ENCODE data around the gene NHS.

The NHS gene

DNA sequence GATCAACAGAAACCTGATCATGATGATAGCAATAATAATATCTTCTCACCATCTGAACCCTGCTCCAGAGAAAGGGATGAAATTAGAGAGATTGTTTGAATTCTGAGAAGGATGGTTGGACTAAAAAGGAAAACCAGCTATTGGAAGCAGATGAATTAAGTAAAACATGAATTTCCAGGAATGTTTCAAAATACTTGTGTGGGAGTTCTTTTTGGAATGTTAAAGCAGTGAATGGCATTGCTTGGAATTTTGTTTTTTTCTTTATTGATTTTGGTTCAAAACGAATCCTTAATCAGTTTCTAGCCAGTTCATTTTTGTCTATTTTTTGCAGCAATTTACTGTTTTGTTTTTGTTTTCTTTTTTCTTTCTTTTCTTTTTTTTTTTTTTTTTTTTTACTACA, 150.3 kb downstream of the NHS start:
- Histone ChIP-seq H3K36me3 (replicated peaks; ENCODE audit: insufficient read depth, low read length) (no peaks in the 10 kb centered on the region), H3K27ac (ENCODE audit: low read length) (no peak overlapping the region), H3K4me1 (ENCODE audit: low read length) (no peaks in the 10 kb centered on the region), H3K79me2 (ENCODE audit: low read length) (no peaks in the 10 kb centered on the region), H3K4me2 (ENCODE audit: low read depth, low read length) (no peak overlapping the region), H3K9ac (ENCODE audit: low read length) (no peak overlapping the region), H3K9me3 (replicated peaks; ENCODE audit: insufficient read depth, low read length) (no peaks in the 10 kb centered on the region), H3K27me3 (replicated peaks; ENCODE audit: insufficient read depth, low read length) (no peaks in the 10 kb centered on the region), H4K20me1 (ENCODE audit: insufficient read depth, low read length) (no peaks in the 10 kb centered on the region), H3F3A (ENCODE audit: insufficient read depth, low read length) (no peaks in the 10 kb centered on the region), H3K9me2 (replicated peaks; ENCODE audit: insufficient read depth, low read length) (no peaks in the 10 kb centered on the region), H2AFZ (ENCODE audit: low read length) (no peak overlapping the region), H3K4me3 (ENCODE audit: low read length) (no peak overlapping the region)
- no peak for DNase-seq
- no peak for TF ChIP-seq EZH2 (optimal IDR thresholded peaks at IDR 0.05; ENCODE audit: low read depth, low read length)
- no peak for TF ChIP-seq EZH2phosphoT487 (IDR thresholded peaks at IDR 0.05; ENCODE audit: low read length)
- TF ChIP-seq, protein P1, sequence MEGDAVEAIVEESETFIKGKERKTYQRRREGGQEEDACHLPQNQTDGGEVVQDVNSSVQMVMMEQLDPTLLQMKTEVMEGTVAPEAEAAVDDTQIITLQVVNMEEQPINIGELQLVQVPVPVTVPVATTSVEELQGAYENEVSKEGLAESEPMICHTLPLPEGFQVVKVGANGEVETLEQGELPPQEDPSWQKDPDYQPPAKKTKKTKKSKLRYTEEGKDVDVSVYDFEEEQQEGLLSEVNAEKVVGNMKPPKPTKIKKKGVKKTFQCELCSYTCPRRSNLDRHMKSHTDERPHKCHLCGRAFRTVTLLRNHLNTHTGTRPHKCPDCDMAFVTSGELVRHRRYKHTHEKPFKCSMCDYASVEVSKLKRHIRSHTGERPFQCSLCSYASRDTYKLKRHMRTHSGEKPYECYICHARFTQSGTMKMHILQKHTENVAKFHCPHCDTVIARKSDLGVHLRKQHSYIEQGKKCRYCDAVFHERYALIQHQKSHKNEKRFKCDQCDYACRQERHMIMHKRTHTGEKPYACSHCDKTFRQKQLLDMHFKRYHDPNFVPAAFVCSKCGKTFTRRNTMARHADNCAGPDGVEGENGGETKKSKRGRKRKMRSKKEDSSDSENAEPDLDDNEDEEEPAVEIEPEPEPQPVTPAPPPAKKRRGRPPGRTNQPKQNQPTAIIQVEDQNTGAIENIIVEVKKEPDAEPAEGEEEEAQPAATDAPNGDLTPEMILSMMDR (IDR thresholded peaks at IDR 0.05; ENCODE audit: low read length), result no peak

DNA sequence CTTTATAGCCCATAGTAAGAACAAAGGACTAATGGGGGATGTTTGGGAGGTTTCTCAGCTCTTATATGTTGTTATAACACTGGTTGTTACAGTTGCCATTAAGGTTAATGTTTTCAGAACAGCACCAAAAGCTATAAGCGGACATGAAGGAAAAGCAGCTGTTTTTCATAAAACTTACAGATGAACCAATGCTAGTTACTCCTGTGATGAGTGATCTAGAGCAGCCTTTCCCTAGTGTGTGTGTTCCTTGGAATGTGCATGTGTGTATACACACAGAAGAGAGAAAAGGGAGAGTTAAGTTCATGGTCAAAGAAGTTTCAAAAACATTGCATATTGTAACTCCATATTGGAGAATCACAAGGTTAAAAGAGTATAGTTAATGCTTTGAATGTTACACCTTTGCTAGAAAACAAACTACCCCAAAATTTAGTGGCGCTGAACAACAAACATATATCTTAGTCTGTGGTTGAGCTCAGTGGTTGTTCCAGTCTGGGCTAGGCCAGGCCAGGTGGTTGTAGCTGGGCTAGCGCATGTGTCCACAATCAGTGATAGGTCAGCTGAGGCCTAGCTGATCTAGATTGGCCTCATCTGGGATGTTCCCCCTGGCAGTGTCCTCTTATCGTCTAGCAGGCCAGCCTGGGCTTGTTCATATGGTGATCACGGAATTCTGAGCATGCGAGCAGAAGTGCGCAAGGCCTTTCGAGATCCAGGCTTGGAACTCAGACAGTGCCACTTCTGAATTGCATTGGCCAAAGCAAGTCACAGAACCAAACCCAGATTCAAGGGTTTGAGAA, 151.0 kb downstream of the NHS start:
- H3K27me3 ChIP-seq (replicated peaks; ENCODE audit: insufficient read depth, low read length), result no peaks in the 10 kb centered on the region
- H3K4me2 ChIP-seq (ENCODE audit: low read depth, low read length), result no peak overlapping the region
- no peak overlapping the region for H2AFZ ChIP-seq (ENCODE audit: low read length)
- H4K20me1 ChIP-seq (ENCODE audit: insufficient read depth, low read length), result no peaks in the 10 kb centered on the region
- H3K4me3 ChIP-seq (ENCODE audit: low read length), result no peak overlapping the region
- H3K9me2 ChIP-seq (replicated peaks; ENCODE audit: insufficient read depth, low read length), result no peaks in the 10 kb centered on the region
- no peaks in the 10 kb centered on the region for H3K9me3 ChIP-seq (replicated peaks; ENCODE audit: insufficient read depth, low read length)
- H3K4me1 ChIP-seq (ENCODE audit: low read length), result no peaks in the 10 kb centered on the region
- H3F3A ChIP-seq (ENCODE audit: insufficient read depth, low read length), result no peaks in the 10 kb centered on the region
- H3K36me3 ChIP-seq (replicated peaks; ENCODE audit: insufficient read depth, low read length), result no peaks in the 10 kb centered on the region
- H3K79me2 ChIP-seq (ENCODE audit: low read length), result no peaks in the 10 kb centered on the region
- no peak overlapping the region for H3K9ac ChIP-seq (ENCODE audit: low read length)
- H3K27ac ChIP-seq (ENCODE audit: low read length), result no peak overlapping the region
- no peak for DNase-seq
- TF ChIP-seq, protein P1 (IDR thresholded peaks at IDR 0.05; ENCODE audit: low read length), result no peak
- TF ChIP-seq EZH2phosphoT487 (IDR thresholded peaks at IDR 0.05; ENCODE audit: low read length), result no peak
- no peak for TF ChIP-seq EZH2 (optimal IDR thresholded peaks at IDR 0.05; ENCODE audit: low read depth, low read length)

DNA sequence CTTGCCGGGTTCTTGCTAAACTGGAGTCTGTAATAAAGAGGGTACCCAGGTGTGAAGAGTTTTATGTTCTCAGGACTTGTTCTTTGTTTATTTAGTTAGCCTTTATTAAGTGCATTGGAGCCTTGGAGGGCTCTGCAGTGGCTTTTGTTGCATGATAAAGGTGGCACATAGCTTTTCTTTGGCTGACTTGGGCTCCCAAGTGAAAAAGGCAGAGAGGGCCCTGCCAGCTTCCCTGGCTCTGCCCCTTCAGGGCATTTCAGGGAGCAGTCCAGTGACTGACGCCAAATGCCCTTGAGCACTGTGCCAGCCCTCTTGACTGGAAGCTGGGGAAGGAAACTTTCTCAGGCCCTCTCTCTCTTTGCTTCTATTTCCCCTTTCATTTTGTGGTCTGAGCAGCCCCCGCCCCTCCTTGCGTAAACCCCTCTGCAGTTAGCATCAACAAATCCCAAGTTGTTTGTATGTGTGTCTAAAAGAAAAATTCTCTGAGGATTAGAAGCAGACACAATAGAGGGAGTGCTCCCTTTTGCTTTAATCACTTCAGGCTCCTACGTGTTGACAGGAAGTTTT, 152.2 kb downstream of the NHS start:
- H3K9ac ChIP-seq (ENCODE audit: low read length), result no peak overlapping the region
- H2AFZ ChIP-seq (ENCODE audit: low read length), result no peak overlapping the region
- H4K20me1 ChIP-seq (ENCODE audit: insufficient read depth, low read length), result no peaks in the 10 kb centered on the region
- H3K27ac ChIP-seq (ENCODE audit: low read length), result no peak overlapping the region
- H3K9me2 ChIP-seq (replicated peaks; ENCODE audit: insufficient read depth, low read length), result no peaks in the 10 kb centered on the region
- no peaks in the 10 kb centered on the region for H3K79me2 ChIP-seq (ENCODE audit: low read length)
- DNase-seq, result no peak
- H3K4me2 ChIP-seq (ENCODE audit: low read depth, low read length), result no peak overlapping the region
- no peaks in the 10 kb centered on the region for H3K4me1 ChIP-seq (ENCODE audit: low read length)
- TF ChIP-seq, protein P1 (IDR thresholded peaks at IDR 0.05; ENCODE audit: low read length), result no peak
- no peak for TF ChIP-seq EZH2phosphoT487 (IDR thresholded peaks at IDR 0.05; ENCODE audit: low read length)
- TF ChIP-seq EZH2 (optimal IDR thresholded peaks at IDR 0.05; ENCODE audit: low read depth, low read length), result no peak
- H3K4me3 ChIP-seq (ENCODE audit: low read length), result no peak overlapping the region
- H3F3A ChIP-seq (ENCODE audit: insufficient read depth, low read length), result no peaks in the 10 kb centered on the region
- no peaks in the 10 kb centered on the region for H3K9me3 ChIP-seq (replicated peaks; ENCODE audit: insufficient read depth, low read length)
- H3K36me3 ChIP-seq (replicated peaks; ENCODE audit: insufficient read depth, low read length), result no peaks in the 10 kb centered on the region
- H3K27me3 ChIP-seq (replicated peaks; ENCODE audit: insufficient read depth, low read length), result no peaks in the 10 kb centered on the region
